ENCODE data around the gene FBXO34. TPM values are rescaled to one million over a fixed set of nuclear protein-coding genes. Genes with fewer than 3 reads are reported as not detected.

The FBXO34 gene
- total RNA-seq, 6 experiments from 2014 or later, result 6.2 to 10.3 (median 8.7) TPM

DNA sequence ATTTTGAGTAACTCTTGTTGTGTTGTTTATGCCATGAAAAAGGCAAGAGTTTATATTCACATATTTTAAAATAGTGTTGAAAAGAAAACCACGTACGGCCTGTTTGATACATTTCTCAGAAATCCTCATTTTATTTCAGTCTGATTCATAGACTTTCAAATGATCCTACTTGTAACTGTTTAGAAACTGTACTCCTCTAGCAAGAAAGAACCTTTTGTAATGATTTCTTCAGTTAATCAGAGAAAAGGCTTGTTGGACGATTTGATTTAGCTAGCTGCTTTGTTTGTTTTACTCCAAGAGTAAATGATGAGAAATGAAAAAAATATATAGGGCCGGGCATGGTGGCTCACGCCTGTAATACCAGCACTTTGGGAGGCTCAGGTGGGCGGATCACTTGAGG lies 17.2 kb downstream of the FBXO34 start:
- no peak for DNase-seq
- 80% methylated on average over 6 of the region's 6 CpGs for WGBS (ENCODE audit: insufficient coverage, low coverage, low lambda C conversion rate, missing lambda C conversion rate)

DNA sequence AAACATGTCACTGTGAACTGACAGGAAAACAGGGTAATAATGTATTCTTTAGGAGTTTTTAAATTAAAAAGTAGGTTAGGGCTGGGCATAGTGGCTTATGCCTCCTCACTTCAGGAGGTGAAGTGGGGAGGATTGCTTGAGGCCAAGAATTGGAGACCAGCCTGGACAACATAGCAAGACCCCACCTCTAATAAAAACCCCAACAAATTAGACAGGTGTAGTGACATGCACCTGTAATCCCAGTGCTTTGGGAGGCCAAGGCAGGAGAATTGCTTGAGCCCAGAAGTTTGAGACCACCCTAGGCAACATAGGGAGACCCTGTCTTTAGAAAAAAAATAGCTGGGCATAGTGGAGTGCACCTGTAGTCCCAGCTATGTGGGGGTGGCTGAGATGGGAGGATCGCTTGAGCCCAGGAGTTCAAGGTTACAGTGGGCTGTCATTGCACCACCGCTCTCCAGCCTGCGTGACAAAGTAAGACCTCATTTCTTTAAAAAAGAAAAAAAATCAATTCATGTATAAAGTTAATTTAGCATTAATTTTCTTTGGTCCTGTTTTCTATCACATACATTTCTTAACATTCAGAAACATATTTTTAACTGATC lies 20.4 kb downstream of the FBXO34 start:
- intact Hi-C loops (cut with DNase I), result no loop called here
- ATAC-seq (peak in 3 of 4 donors; percentile 52 to 56 (median 52)), DNase-seq (no peak)
- H3K4me3 ChIP-seq, result no peak overlapping the region
- H3K36me3 ChIP-seq, result no peaks in the 10 kb centered on the region
- peaks cover 0 to 6% (median 0%) of the 10 kb centered on the region in 4 donors for H3K4me1 ChIP-seq
- 22% methylated on average over 2 of the region's 3 CpGs for WGBS (ENCODE audit: insufficient coverage, low coverage, low lambda C conversion rate, missing lambda C conversion rate)
- TF ChIP-seq, protein P1, sequence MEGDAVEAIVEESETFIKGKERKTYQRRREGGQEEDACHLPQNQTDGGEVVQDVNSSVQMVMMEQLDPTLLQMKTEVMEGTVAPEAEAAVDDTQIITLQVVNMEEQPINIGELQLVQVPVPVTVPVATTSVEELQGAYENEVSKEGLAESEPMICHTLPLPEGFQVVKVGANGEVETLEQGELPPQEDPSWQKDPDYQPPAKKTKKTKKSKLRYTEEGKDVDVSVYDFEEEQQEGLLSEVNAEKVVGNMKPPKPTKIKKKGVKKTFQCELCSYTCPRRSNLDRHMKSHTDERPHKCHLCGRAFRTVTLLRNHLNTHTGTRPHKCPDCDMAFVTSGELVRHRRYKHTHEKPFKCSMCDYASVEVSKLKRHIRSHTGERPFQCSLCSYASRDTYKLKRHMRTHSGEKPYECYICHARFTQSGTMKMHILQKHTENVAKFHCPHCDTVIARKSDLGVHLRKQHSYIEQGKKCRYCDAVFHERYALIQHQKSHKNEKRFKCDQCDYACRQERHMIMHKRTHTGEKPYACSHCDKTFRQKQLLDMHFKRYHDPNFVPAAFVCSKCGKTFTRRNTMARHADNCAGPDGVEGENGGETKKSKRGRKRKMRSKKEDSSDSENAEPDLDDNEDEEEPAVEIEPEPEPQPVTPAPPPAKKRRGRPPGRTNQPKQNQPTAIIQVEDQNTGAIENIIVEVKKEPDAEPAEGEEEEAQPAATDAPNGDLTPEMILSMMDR (IDR thresholded peaks at IDR 0.05), result no peak
- TF ChIP-seq POLR2A (IDR thresholded peaks at IDR 0.05), result no peak
- H3K9me3 ChIP-seq, result no peaks in the 10 kb centered on the region
- H3K27me3 ChIP-seq, result no peaks in the 10 kb centered on the region
- no peak overlapping the region for H3K27ac ChIP-seq

More for the DNA sequence above, 17.2 kb downstream of the FBXO34 start:
- ATAC-seq, result no peak
- intact Hi-C loops (cut with DNase I), result no loop called here
- TF ChIP-seq POLR2A (IDR thresholded peaks at IDR 0.05), result no peak
- TF ChIP-seq, protein P1 (IDR thresholded peaks at IDR 0.05), result no peak
- H3K36me3 ChIP-seq, result no peaks in the 10 kb centered on the region
- no peaks in the 10 kb centered on the region for H3K9me3 ChIP-seq
- no peak overlapping the region for H3K4me3 ChIP-seq
- H3K27ac ChIP-seq, result no peak overlapping the region
- H3K4me1 ChIP-seq, result peaks cover 0 to 6% (median 0%) of the 10 kb centered on the region in 4 donors
- H3K27me3 ChIP-seq, result no peaks in the 10 kb centered on the region

DNA sequence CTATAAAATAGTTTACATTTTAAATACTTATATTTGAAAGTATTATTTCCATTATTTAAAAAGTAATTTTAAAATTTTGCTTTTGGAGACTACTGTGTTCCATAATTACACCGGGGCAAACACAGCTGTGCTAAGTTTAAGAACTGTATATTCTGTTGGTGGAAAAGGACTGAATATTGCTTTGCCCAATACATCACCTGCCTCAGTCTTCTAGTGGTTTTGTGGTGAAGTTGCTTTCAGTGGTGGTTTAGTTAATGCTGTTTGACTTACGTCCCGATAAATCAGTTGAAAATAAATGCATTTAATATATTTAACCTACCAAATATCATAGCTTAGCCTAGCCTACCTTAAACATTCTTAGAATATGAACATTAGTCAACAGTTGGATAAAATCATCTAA lies 23.4 kb downstream of the FBXO34 start:
- no peak overlapping the region for H3K27ac ChIP-seq
- H3K9me3 ChIP-seq, result no peaks in the 10 kb centered on the region
- H3K36me3 ChIP-seq, result no peaks in the 10 kb centered on the region
- H3K4me1 ChIP-seq, result peaks cover 0 to 13% (median 2%) of the 10 kb centered on the region in 4 donors
- no peak for DNase-seq
- 75% methylated on average over 3 of the region's 3 CpGs for WGBS (ENCODE audit: insufficient coverage, low coverage, low lambda C conversion rate, missing lambda C conversion rate)
- intact Hi-C loops (cut with DNase I), result no loop called here
- ATAC-seq, result no peak
- TF ChIP-seq POLR2A (IDR thresholded peaks at IDR 0.05), result no peak
- TF ChIP-seq, protein P1 (IDR thresholded peaks at IDR 0.05), result no peak
- no peaks in the 10 kb centered on the region for H3K27me3 ChIP-seq
- H3K4me3 ChIP-seq, result no peak overlapping the region

DNA sequence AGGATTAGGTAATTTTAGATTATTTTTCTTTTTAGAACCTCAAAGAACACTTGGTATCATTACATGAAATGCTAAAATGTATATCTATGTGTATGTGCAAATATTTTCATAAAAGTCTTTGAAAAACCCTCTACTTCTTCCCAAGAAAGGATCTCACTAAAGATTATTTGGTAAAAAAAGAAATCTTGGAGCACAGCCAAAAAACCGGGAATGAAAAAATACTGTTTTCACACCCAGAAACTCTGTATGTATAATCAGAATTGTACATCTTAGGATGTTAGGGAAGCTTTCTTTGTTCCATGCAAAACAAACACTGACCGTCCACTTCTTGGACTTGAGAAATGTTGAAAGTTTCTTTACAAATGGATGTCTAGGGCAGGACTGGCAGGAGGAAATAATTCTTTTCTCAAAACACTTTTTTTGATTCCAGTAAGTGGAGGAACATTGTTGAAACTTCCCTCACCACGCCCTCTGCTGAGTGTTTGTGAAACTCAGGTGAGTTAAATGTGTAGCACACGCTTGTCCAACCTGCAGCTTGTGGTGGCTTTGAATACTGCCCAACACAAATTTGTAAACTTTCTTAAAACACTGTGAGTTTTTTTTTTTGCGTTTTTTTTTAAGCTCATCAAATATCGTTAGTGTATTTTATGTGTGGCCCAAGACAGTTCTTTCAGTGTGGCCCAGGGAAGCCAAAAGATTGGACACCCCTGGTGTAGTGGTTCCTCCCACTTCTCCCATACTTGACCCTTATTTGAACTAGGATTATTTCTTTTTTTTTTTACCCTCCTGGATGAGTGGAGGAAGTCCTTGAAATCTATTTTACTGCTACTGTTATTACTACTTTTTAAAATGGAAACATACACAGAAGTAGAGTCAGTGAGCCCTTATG lies 26.6 kb downstream of the FBXO34 start:
- no peak overlapping the region for H3K27ac ChIP-seq
- no peaks in the 10 kb centered on the region for H3K27me3 ChIP-seq
- TF ChIP-seq POLR2A (IDR thresholded peaks at IDR 0.05), result no peak
- TF ChIP-seq, protein P1 (IDR thresholded peaks at IDR 0.05), result no peak
- H3K9me3 ChIP-seq, result no peaks in the 10 kb centered on the region
- intact Hi-C loops (cut with DNase I), result no loop called here
- WGBS (ENCODE audit: insufficient coverage, low coverage, low lambda C conversion rate, missing lambda C conversion rate), result 63% methylated on average over 6 of the region's 6 CpGs
- no peak for DNase-seq
- peak in 3 of 4 donors; percentile 15 to 45 (median 33) for ATAC-seq
- H3K4me1 ChIP-seq, result peaks cover 0 to 8% (median 2%) of the 10 kb centered on the region in 4 donors
- no peak overlapping the region for H3K4me3 ChIP-seq
- H3K36me3 ChIP-seq, result no peaks in the 10 kb centered on the region
